Lower leg skin (tissue), 3 donors: ENCODE data around the gene PSMD4.

Source experiments
- POLR2A ChIP-seq, 2 donors: fragments of 450-650 bp; IDR thresholded peaks; one replicate each; pipeline ENCODE4 v1.6.1; 2016 to 2017; ENCODE audit warnings: antibody characterized with exemption in 2 of 2, mild to moderate bottlenecking in 1 of 2, moderate library complexity in 1 of 2
- TF ChIP-seq, protein P1 (sequence below), 3 donors: fragments of 450-650 bp; IDR thresholded peaks; one replicate each; pipeline ENCODE4 v1.5.1; 2016; ENCODE audit warnings: antibody characterized with exemption in 3 of 3, mild to moderate bottlenecking in 3 of 3, moderate library complexity in 2 of 3

DNA sequence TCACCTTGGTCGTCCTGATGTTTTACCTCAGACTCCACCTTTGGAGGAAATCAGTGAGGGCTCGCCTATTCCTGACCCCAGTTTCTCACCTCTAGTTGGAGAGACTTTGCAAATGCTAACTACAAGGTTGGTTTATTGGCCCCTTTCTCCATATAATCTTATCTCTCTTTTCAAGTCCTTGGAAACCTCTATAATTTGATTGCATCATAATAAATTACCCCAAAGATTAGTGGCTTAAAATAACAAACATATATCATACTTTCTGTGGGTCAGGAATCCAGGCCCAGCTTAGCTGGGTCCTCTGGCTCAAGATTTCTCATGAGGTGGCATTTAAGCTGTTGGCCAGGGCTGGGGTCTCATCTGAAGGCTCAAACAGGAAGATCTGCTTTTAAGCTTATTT lies 12.1 kb upstream of the PSMD4 start:
- TF ChIP-seq, protein P1, sequence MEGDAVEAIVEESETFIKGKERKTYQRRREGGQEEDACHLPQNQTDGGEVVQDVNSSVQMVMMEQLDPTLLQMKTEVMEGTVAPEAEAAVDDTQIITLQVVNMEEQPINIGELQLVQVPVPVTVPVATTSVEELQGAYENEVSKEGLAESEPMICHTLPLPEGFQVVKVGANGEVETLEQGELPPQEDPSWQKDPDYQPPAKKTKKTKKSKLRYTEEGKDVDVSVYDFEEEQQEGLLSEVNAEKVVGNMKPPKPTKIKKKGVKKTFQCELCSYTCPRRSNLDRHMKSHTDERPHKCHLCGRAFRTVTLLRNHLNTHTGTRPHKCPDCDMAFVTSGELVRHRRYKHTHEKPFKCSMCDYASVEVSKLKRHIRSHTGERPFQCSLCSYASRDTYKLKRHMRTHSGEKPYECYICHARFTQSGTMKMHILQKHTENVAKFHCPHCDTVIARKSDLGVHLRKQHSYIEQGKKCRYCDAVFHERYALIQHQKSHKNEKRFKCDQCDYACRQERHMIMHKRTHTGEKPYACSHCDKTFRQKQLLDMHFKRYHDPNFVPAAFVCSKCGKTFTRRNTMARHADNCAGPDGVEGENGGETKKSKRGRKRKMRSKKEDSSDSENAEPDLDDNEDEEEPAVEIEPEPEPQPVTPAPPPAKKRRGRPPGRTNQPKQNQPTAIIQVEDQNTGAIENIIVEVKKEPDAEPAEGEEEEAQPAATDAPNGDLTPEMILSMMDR (IDR thresholded peaks at IDR 0.05): no peak
- TF ChIP-seq POLR2A (IDR thresholded peaks at IDR 0.05): no peak
